Stomach (tissue), 9 donors: ENCODE data around the gene MORC1. TPM values are rescaled to one million over a fixed set of nuclear protein-coding genes. Genes with fewer than 3 reads are reported as not detected.
A peak's percentile ranks its signal among the peaks of the same experiment; 100 is the strongest.

ENCODE experiments used
- DNase-seq, 2 donors: peaks; one replicate each; pipeline versions ENCODE4 v3.0.0 to v3.0.0-alpha.2; 2013 to 2019
- H3K27ac ChIP-seq, 5 donors: fragments of 200-600 bp in 4 of 5; sonication (generic) in 4 of 5; one replicate each; pipeline ENCODE4 v1.5.1; 2013 to 2019; ENCODE audit warnings: mild to moderate bottlenecking in 1 of 5, moderate library complexity in 1 of 5
- H3K27me3 ChIP-seq, 3 donors: fragments of 200-600 bp; sonication (generic); one replicate each; pipeline ENCODE4 v1.5.1; 2017 to 2019; ENCODE audit warnings: mixed run types in 1 of 3
- H3K36me3 ChIP-seq, 4 donors: fragments of 200-600 bp; sonication (generic); 1 replicate in 3 of 4; 2 replicates in 1 of 4; pipeline ENCODE4 v1.5.1; 2016 to 2019
- H3K4me1 ChIP-seq, 4 donors: fragments of 200-600 bp; sonication (generic); one replicate each; pipeline ENCODE4 v1.5.1; 2016 to 2019
- H3K4me3 ChIP-seq, 4 donors: fragments of 200-600 bp; sonication (generic) in 3 of 4; one replicate each; pipeline ENCODE4 v1.5.1; 2016 to 2019; ENCODE audit warnings: mild to moderate bottlenecking in 1 of 4
- H3K9me3 ChIP-seq, 4 donors: fragments of 200-600 bp; sonication (generic); one replicate each; pipeline ENCODE4 v1.5.1; 2016 to 2019
- EP300 ChIP-seq: sonication (generic); formaldehyde crosslinking; IDR thresholded peaks from one replicate; pipeline ENCODE4 v1.6.1; 2017; ENCODE audit warnings: antibody characterized with exemption
- POLR2A ChIP-seq, 4 donors: fragments of 450-650 bp; IDR thresholded peaks; one replicate each; pipeline ENCODE4 v1.6.1; 2016; ENCODE audit warnings: antibody characterized with exemption in 4 of 4, control low read depth in 2 of 4, mild to moderate bottlenecking in 1 of 4, moderate library complexity in 1 of 4
- POLR2AphosphoS5 ChIP-seq, 3 donors: sonication (generic); formaldehyde crosslinking; IDR thresholded peaks; one replicate each; pipeline ENCODE4 v1.6.1; 2016; ENCODE audit warnings: antibody characterized with exemption in 3 of 3
- WGBS, 5 donors: extraction: QIAGEN DNeasy Blood & Tissue Kit in 3 of 5; methylation state at CpG; one replicate each; pipeline versions ENCODE4 v1.1.5 to v1.1.7; 2013 to 2018; 5-methylcytosine and 5-hydroxymethylcytosine counted together
- intact Hi-C: fragments of 100-400 bp; cut with DNase I; formaldehyde crosslinking; loops from one replicate; pipeline ENCODE4 v1.15.1; 2023; ENCODE audit warnings: low total_unique reads
- polyA plus RNA-seq, 3 donors: library from polyadenylated mRNA; stranded (reverse); fragments of 200-250 nt; gene quantifications; one replicate each; pipeline ENCODE4 v1.2.3, GENCODE V29; 2013
- total RNA-seq, 5 donors: library from RNA; depleted of rRNA; stranded (reverse); fragments of >200 nt; gene quantifications; one replicate each; pipeline versions ENCODE4 v1.1.0 to v1.2.3, GENCODE V29; 2014 to 2016
- TF ChIP-seq, protein P1 (sequence below), 7 experiments: fragments of 450-650 bp in 4 of 7; fragments of 200-600 bp in 3 of 7; sonication (generic) in 3 of 7; IDR thresholded peaks; one replicate each; pipeline ENCODE4 v1.5.1; 2016 to 2019; ENCODE audit warnings: antibody characterized with exemption in 7 of 7, control low read depth in 2 of 7, mild to moderate bottlenecking in 1 of 7
- donor health status: healthy with polysubstance abuse.
- donor health status: Bipolar disorder and iron deficiency.
- donor health status: healthy.

The MORC1 gene
- total and polyA plus RNA-seq, 8 donors: not detected

DNA sequence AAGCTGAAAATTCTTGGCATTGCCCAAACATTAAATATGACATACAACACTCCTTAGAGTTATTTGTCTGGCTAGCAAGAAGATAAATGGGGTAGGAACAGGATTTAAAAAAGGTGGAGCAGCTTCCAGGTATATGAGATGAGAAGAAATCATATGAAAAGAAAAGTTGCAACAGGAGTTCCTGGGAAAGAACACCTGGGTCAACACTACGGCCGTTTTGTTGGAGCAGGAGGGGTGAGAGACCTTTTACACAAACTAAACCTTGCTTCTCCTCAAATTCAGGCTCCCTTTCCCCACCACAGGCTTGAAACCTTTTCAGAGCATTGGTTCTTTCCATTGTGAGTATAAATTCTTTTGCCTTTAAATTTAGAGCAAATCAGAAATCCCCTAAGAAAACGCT lies 145.5 kb downstream of the MORC1 start:
- WGBS, 5 donors: 44 to 60% (median 55%) methylated on average over 3 of the region's 3 CpGs
- Histone ChIP-seq H3K27ac (no peak overlapping the region), H3K27me3 (no peaks in the 10 kb centered on the region), H3K9me3 (no peaks in the 10 kb centered on the region), H3K36me3 (no peaks in the 10 kb centered on the region), H3K4me3 (no peak overlapping the region), H3K4me1 (no peaks in the 10 kb centered on the region)
- TF ChIP-seq, protein P1, sequence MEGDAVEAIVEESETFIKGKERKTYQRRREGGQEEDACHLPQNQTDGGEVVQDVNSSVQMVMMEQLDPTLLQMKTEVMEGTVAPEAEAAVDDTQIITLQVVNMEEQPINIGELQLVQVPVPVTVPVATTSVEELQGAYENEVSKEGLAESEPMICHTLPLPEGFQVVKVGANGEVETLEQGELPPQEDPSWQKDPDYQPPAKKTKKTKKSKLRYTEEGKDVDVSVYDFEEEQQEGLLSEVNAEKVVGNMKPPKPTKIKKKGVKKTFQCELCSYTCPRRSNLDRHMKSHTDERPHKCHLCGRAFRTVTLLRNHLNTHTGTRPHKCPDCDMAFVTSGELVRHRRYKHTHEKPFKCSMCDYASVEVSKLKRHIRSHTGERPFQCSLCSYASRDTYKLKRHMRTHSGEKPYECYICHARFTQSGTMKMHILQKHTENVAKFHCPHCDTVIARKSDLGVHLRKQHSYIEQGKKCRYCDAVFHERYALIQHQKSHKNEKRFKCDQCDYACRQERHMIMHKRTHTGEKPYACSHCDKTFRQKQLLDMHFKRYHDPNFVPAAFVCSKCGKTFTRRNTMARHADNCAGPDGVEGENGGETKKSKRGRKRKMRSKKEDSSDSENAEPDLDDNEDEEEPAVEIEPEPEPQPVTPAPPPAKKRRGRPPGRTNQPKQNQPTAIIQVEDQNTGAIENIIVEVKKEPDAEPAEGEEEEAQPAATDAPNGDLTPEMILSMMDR (IDR thresholded peaks at IDR 0.05): no peak
- no peak for TF ChIP-seq EP300
- TF ChIP-seq POLR2AphosphoS5 (IDR thresholded peaks at IDR 0.05): no peak
- TF ChIP-seq POLR2A (IDR thresholded peaks at IDR 0.05): no peak
- intact Hi-C loops: no loop called here
- peak in 1 of 2 donors; percentile 16 for DNase-seq

GRCh38 chr3:108970561-108970960 lies 147.4 kb downstream of the MORC1 start:
- H3K4me3 ChIP-seq: no peak overlapping the region
- TF ChIP-seq POLR2A (IDR thresholded peaks at IDR 0.05) (no peak), EP300 (no peak), POLR2AphosphoS5 (IDR thresholded peaks at IDR 0.05) (no peak)
- TF ChIP-seq, protein P1 (IDR thresholded peaks at IDR 0.05): no peak
- DNase-seq: no peak
- H3K9me3 ChIP-seq: no peaks in the 10 kb centered on the region
- H3K27me3 ChIP-seq: no peaks in the 10 kb centered on the region
- no peaks in the 10 kb centered on the region for H3K36me3 ChIP-seq
- no peaks in the 10 kb centered on the region for H3K4me1 ChIP-seq
- no peak overlapping the region for H3K27ac ChIP-seq
- WGBS, 5 donors: 46 to 56% (median 53%) methylated on average over 3 of the region's 3 CpGs
- intact Hi-C loops: no loop called here

DNA sequence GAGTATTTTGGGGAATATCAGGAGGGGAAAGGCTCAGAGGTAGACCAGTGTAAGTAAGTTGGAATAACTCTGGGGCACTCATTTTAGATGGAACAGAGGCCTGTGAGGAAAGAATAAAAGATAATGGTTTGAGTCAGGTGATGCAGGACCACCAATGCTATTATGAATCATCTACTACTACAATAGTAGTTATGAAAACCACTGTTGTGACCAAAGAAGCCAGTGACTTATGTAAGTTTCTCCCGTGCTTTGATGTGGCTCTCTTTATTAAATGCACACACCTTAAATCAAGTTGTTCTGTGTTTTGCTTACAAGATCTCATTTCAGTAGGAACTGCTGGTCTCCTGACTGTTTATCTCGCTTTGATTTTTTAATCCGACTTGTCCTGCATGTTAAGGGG lies 151.2 kb downstream of the MORC1 start:
- Histone ChIP-seq H3K36me3 (no peaks in the 10 kb centered on the region), H3K9me3 (no peaks in the 10 kb centered on the region), H3K27ac (no peak overlapping the region), H3K27me3 (no peaks in the 10 kb centered on the region), H3K4me1 (no peaks in the 10 kb centered on the region), H3K4me3 (no peak overlapping the region)
- 70 to 91% (median 83%) methylated on average over 3 of the region's 3 CpGs for WGBS, 5 donors
- TF ChIP-seq POLR2AphosphoS5 (IDR thresholded peaks at IDR 0.05) (no peak), POLR2A (IDR thresholded peaks at IDR 0.05) (no peak), EP300 (no peak)
- TF ChIP-seq, protein P1 (IDR thresholded peaks at IDR 0.05): no peak
- intact Hi-C loops: no loop called here
- no peak for DNase-seq

- Histone ChIP-seq H3K27ac (no peak overlapping the region), H3K9me3 (no peaks in the 10 kb centered on the region), H3K4me3 (no peak overlapping the region), H3K36me3 (no peaks in the 10 kb centered on the region), H3K27me3 (no peaks in the 10 kb centered on the region), H3K4me1 (no peaks in the 10 kb centered on the region)
- intact Hi-C loops: no loop called here
- no peak for DNase-seq
- TF ChIP-seq, protein P1 (IDR thresholded peaks at IDR 0.05): no peak
- TF ChIP-seq POLR2AphosphoS5 (IDR thresholded peaks at IDR 0.05) (no peak), EP300 (no peak), POLR2A (IDR thresholded peaks at IDR 0.05) (no peak)
- WGBS, 5 donors: 68 to 73% (median 72%) methylated on average over 1 of the region's 1 CpG
These were observed 158.9 kb downstream of the MORC1 start for GRCh38 chr3:108959017-108959416.
